GM06990 (cell line): Measurements from ENCODE around the gene ZNF148.

ENCODE experiments used
- DNase-seq: peaks from one replicate; pipeline ENCODE4 v3.0.0-alpha.2; 2011; ENCODE audit not compliant: insufficient read length; ENCODE audit errors: extremely low read depth
- H3K27me3 ChIP-seq: replicated peaks from 2 replicates; pipeline ENCODE4 v1.6.0; 2011; ENCODE audit warnings: low read length; ENCODE audit not compliant: control insufficient read depth, insufficient read depth
- H3K36me3 ChIP-seq: 2 replicates; pipeline ENCODE4 v1.5.1; 2011; ENCODE audit warnings: low read length; ENCODE audit not compliant: control insufficient read depth, insufficient read depth
- H3K4me3 ChIP-seq: replicated peaks from 2 replicates; pipeline ENCODE4 v1.5.1; 2011; ENCODE audit warnings: low read depth, mild to moderate bottlenecking, control low read depth, low read length
- CTCF ChIP-seq: IDR thresholded peaks from 2 replicates; pipeline ENCODE4 v1.5.1; 2011; ENCODE audit warnings: low read length, control low read depth, mild to moderate bottlenecking, inconsistent platforms; ENCODE audit not compliant: insufficient read depth, poor library complexity, severe bottlenecking

Gene ZNF148

GRCh38 chr3:125192190-125193035 lies 182.7 kb downstream of the ZNF148 start:
- H3K36me3 ChIP-seq: no peaks in the 10 kb centered on the region
- H3K27me3 ChIP-seq: no peaks in the 10 kb centered on the region
- no peak overlapping the region for H3K4me3 ChIP-seq
- DNase-seq: peak; percentile 65
- peak; percentile 73 for TF ChIP-seq CTCF

DNA sequence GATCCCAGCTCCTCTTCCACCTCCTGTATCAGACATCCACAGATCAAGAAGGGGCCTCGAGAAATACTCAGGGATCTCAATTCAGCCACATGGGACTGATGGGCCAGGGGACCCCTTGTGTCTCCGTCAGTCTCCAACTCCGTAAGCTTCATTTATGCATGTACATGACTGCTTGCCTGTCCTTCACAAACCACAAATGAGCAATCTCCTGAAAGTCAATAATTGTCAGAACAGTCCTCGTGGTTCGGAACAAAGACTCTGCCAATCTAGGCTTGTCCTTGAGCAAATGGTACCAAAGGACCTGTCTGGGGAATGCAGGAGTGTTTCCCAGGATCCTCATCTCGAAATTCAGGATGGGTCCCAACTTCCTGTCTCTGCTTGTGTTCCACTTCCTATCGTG lies 183.4 kb downstream of the ZNF148 start:
- Histone ChIP-seq H3K36me3 (no peaks in the 10 kb centered on the region), H3K4me3 (no peak overlapping the region), H3K27me3 (no peaks in the 10 kb centered on the region)
- no peak for DNase-seq
- TF ChIP-seq CTCF: no peak

- Histone ChIP-seq H3K36me3 (no peaks in the 10 kb centered on the region), H3K27me3 (no peaks in the 10 kb centered on the region), H3K4me3 (no peak overlapping the region)
- DNase-seq: no peak
- no peak for TF ChIP-seq CTCF
Observed at GRCh38 chr3:125191256-125191655, 183.9 kb downstream of the ZNF148 start.

- Histone ChIP-seq H3K27me3 (no peaks in the 10 kb centered on the region), H3K4me3 (no peak overlapping the region), H3K36me3 (no peaks in the 10 kb centered on the region)
- no peak for TF ChIP-seq CTCF
- no peak for DNase-seq
Observed at GRCh38 chr3:125190786-125191185, 184.3 kb downstream of the ZNF148 start.

DNA sequence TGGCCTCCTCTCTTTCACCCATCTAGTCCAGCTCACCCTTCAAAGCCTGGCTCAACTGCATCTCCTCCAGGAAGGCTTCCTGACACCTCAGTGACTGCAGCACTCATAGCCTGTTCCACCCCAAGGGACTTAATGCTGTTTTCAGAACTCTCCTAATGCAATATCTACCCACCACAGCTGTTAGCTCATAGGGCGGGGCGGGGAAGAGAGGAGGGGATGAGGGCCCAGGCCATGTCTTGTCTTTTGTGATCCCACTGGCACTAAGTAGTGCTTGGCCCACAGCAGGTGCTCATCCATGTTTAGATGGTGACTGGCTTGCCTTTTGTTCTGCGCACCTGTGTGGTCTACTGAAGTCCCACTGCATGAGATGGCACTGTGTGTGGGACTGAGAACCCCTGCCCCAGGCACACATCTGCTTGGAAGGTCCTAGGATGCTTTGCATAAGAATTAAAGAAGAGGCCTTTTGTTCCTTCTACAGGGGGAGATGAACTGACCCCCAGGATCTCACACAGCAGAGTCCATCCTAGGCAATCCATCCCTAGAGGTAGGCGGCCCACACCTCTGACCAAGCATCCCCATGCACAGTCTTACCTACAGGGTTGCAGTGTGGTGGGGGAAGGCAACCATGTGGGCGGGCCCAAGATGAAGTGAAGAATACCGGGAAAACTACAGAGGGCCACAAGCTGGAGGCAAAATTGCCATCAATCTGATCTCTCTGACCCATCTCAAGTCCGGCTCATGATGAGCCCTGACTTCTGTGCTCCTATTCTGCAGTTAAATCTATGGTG lies 185.6 kb downstream of the ZNF148 start:
- H3K27me3 ChIP-seq: no peaks in the 10 kb centered on the region
- no peaks in the 10 kb centered on the region for H3K36me3 ChIP-seq
- H3K4me3 ChIP-seq: no peak overlapping the region
- TF ChIP-seq CTCF: no peak
- DNase-seq: no peak
